Hepatic stellate cell (primary cell): ENCODE results near the gene XRCC1.
"Not testable (repeated sequence)": the region's sequence is repeated elsewhere in the genome, so short reads cannot be mapped to it uniquely, and the experiment has no call there.

Experiments
- DNase-seq: peaks from one replicate; pipeline ENCODE4 v3.0.0; 2011; ENCODE audit warnings: low spot score

The XRCC1 gene

DNA sequence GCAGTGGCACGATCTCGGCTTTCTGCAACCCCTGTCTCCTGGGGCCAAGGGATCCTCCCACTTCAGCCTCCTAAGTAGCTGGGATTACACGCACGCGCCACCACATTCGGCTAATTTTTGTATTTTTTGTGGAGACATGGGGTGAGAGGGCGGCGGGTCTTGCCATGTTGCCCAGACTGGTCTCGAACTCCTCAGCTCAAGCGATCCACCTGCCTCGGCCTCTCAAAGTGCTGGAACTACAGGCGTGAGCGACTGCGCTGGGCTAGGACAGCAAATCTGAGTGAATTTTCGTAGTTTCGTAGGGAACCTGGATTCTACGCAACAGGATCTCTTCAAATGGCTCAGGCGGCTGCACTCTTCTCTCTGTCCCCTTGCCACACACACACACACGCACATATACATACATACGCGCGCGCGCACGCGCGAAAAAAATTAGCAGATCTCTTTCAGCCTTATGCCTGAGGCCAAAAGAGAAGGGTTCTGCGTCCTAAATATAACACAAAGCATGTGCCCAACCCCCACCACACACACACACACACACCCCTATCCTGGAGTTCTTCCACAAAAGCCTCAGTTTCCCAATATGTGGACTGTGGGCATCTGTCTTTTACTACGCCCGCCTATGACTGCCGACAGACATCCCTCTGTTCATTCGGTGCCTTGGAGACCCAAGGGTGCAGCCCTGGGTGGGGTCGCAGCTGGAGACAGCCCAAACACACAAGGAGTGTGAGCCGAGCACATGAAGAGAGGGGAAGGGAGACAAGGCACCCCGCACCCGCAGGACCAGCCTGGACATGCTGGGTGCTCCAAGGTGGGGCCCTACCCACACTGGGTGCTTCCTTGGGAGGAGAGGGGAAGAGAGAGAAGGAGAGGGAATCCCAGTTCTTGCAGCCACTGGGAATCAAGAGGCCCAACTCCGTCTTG is 890 bp upstream of the XRCC1 start:
- no peak for DNase-seq

- no peak for DNase-seq
Measured at GRCh38 chr19:43574424-43575155, 737 bp downstream of the XRCC1 start.

- no peak for DNase-seq
Measured at GRCh38 chr19:43572171-43572588, 3.1 kb downstream of the XRCC1 start.

- DNase-seq: no peak
Measured at GRCh38 chr19:43570174-43570791, 5.0 kb downstream of the XRCC1 start.

DNA sequence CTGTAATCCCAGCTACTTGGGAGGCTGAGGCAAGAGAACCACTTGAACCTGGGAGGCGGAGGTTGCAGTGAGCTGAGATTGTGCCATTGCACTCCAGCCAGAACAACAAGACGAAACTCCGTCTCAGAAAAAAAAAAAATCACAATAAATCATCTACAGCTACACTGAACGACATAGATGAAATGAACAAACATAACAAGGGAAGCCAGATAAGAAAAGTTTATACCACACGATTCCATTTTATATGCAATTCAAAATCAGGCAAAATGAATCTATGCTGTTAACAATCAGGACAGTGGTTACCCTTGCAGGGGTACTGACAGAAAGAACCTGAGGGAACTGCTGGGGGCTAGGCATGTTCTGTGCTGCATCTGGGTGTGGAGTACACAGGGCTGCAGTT is 5.7 kb downstream of the XRCC1 start:
- no peak for DNase-seq

DNA sequence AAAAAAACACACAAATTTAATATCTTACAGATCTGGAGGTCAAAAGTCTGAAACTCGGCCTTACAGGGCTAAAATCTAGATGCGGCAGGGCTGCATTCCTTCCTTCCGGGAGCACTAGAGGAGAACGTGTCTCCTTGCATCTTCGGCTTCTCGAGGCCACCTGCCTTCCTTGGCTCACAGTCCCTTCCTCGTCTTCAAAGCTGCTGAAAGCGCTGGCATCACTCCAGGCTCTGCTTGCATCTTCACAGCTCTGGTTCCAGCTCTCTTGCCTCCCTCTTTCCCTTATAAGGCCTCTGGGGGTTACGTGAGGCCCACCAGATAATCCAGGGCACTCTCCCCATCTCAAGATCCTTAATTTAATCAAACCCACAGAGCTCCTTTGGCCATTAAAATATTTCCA is 10.5 kb downstream of the XRCC1 start:
- no peak for DNase-seq

DNA sequence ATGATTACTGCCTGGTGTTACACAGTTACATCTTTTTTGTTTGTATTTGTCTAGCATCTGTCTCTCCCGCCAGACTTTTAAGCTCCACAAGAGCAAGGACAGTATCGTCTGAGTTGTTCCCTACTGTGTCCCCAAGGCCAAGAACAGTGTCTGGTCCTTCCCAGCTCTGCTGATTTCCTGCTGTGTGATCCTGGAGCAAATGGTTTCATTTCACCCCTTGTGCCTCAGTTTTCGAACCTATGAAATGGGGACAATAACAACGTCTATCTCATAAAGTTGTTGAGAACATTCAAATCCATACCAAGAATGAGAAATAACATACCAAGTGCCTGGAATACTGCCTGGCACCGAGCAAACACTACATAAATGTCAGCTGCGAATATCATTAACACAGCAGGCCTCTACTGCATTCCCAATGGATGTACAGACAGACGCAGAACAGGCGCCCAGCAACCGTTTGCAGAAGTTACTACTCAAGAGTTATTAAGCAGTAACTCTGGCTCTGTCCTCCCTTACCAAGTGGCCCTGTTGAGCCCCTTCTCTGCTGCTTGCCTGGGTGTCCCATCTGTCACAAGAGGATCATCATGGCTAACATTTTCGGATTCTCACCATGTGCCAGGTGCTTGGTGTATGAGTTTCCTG is 11.4 kb downstream of the XRCC1 start:
- no peak for DNase-seq

- peak; percentile 79 for DNase-seq
Measured at GRCh38 chr19:43562698-43563241, 12.6 kb downstream of the XRCC1 start.

GRCh38 chr19:43562226-43562697 is 13.1 kb downstream of the XRCC1 start:
- no peak for DNase-seq

GRCh38 chr19:43561139-43561970 is 14.0 kb downstream of the XRCC1 start:
- no peak for DNase-seq

DNA sequence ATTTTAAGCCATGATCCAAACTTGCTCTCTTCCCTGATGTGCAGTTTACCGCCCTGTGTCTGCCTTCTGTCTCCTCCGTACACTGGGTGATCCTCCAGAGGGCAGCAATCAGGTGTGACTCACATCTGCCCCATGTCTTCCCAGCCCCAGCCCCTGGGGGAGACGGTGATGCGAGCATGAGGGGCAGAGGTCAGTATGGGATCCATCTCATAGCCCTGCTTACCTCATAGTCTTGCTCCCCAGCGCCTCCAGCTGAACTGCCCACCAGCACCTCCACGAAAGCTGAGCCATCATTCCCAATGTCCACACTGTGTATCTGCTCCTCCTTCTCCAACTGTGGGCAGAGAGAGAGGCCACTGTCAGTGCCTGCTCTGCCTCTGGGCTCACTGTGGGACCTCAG is 14.6 kb downstream of the XRCC1 start:
- peak; percentile 62 for DNase-seq

GRCh38 chr19:43555185-43555770 is 20.0 kb downstream of the XRCC1 start:
- peak; percentile 83 for DNase-seq

- no peak for DNase-seq
Measured at GRCh38 chr19:43554317-43554895, 20.9 kb downstream of the XRCC1 start.

- DNase-seq: no peak
Measured at GRCh38 chr19:43553656-43554055, 21.7 kb downstream of the XRCC1 start.

GRCh38 chr19:43552616-43553015 is 22.7 kb downstream of the XRCC1 start:
- DNase-seq: no peak

DNA sequence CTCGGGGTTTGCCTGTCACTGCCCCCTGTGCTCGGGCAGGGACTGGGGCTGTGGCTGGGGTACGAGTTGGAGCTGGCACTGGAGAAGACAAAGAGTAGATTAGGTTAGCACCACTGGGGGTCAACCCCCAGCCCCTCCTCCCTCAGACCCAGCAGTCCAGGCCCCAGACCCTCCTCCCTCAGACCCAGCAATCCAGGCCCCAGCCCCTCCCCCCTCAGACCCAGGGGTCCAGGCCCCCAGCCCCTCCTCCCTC is 23.2 kb downstream of the XRCC1 start:
- no peak for DNase-seq

DNA sequence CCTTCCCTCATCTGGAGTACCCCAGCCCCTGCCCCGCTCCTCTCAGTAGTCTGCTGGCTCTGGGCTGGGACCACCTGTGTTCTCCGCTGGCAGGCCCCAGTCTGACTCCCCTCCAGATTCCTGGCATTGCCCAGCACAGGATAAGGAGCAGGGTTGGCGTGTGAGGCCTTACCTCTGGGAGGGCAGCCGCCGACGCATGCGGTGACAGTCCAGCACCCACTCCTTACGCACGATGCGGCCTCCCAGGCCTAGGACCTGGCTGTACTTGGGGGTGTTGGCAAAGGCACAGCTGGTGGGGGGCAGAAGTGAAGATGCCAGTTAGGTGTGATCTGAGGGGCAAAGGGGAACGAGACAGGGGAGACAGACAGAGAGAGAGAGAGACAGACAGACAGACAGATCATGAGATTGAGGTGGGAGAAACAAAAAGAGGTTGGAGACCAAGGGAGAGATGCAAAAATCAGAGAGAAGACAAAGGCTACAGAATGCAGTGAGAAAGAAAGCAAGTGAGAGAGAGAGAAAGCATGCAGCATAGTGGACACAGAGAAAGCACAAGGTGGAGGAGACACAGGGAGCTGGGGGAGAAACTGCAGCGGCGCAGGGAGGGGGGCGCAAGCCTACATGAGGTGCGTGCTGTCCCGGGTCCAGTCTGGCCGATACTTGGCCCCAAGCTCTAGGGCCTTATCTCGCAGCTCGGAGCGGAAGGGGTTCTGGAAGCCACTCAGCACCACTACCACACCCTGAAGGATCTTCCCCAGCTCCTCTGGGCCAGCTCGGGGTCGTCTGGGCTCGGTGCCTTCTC is 23.7 kb downstream of the XRCC1 start:
- no peak for DNase-seq

- DNase-seq: no peak
Measured at GRCh38 chr19:43548706-43549105, 26.6 kb downstream of the XRCC1 start.

DNA sequence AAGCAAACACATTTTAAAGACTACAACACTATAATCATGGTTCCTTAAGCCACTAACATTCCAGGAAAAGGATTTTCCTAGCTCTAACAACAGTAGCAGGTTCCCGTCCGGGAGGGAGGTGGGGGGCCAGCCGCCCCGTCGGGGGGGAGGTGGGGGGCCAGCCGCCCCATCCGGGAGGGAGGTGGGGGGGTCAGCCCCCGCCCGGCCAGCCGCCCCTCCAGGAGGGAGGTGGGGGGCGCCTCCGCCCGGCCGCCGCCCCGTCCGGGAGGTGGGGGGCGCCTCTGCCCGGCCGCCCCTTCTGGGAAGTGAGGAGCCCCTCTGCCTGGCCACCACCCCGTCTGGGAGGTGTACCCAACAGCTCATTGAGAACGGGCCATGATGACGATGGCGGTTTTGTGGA is 27.4 kb downstream of the XRCC1 start:
- DNase-seq: not testable (repeated sequence)

- no peak for DNase-seq
Measured at GRCh38 chr19:43546581-43546980, 28.7 kb downstream of the XRCC1 start.
